SK-N-SH (cell line): ENCODE results near the gene F2. TPM values are rescaled to one million over a fixed set of nuclear protein-coding genes. Genes with fewer than 3 reads are reported as not detected.

ENCODE experiments used
- CTCF ChIA-PET: fragments of 300-600, 350-600 bp; formaldehyde crosslinking; extraction: SDS; loops from one replicate; lab custom pipeline; 2021; lab: Yijun Ruan, JAX
- POLR2A ChIA-PET: fragments of 350-600 bp; sonication (Branson Sonifier 250); formaldehyde crosslinking; extraction: SDS; loops from one replicate; lab custom pipeline; 2020; ENCODE audit warnings: antibody characterized with exemption, inconsistent platforms; lab: Yijun Ruan, JAX
- DNase-seq: peaks from one replicate; pipeline ENCODE4 v3.0.0; 2012
- H2AFZ ChIP-seq: fragments of 200-600 bp; sonication (generic); 2 replicates; pipeline ENCODE4 v1.8.1; 2016; ENCODE audit warnings: antibody characterized with exemption, mild to moderate bottlenecking, low read depth
- H3F3A ChIP-seq: fragments of 200-600 bp; sonication (generic); replicated peaks from 2 replicates; pipeline ENCODE3; 2016; ENCODE audit warnings: antibody characterized with exemption, mild to moderate bottlenecking; ENCODE audit not compliant: insufficient read depth
- H3K27ac ChIP-seq, 2 experiments: fragments of 200-500 bp in 1 of 2; fragments of 200-600 bp in 1 of 2; sonication (Bioruptor generic) in 1 of 2; sonication (generic), shearing (Covaris generic) in 1 of 2; 2 replicates each; pipeline versions ENCODE4 v1.5.1 to v1.6.1; 2014 to 2016; ENCODE audit warnings: low read depth in 2 of 2, inconsistent platforms in 1 of 2, low read length in 1 of 2, mild to moderate bottlenecking in 1 of 2, mixed read lengths in 1 of 2
- H3K27me3 ChIP-seq: fragments of 200-600 bp; sonication (generic), shearing (Covaris generic); 2 replicates; pipeline ENCODE4 v1.6.1; 2016; ENCODE audit warnings: mixed run types; ENCODE audit not compliant: insufficient read depth
- H3K36me3 ChIP-seq, 2 experiments: fragments of 200-500 bp in 1 of 2; fragments of 200-600 bp in 1 of 2; sonication (Bioruptor generic) in 1 of 2; sonication (generic) in 1 of 2; replicated peaks in 1 of 2; 2 replicates each; pipeline versions ENCODE3 to v1.5.1; 2014 to 2016; ENCODE audit warnings: low read length in 1 of 2, mild to moderate bottlenecking in 1 of 2; ENCODE audit not compliant: insufficient read depth in 2 of 2, control insufficient read depth in 1 of 2
- H3K4me1 ChIP-seq, 2 experiments: fragments of 200-500 bp in 1 of 2; fragments of 200-600 bp in 1 of 2; sonication (Bioruptor generic) in 1 of 2; sonication (generic), shearing (Covaris generic) in 1 of 2; 2 replicates each; pipeline versions ENCODE4 v1.5.1 to v1.6.1; 2014 to 2016; ENCODE audit warnings: low read depth in 1 of 2, low read length in 1 of 2, mixed run types in 1 of 2; ENCODE audit not compliant: insufficient read depth in 2 of 2, control insufficient read depth in 1 of 2
- H3K4me2 ChIP-seq: fragments of 200-600 bp; sonication (generic), shearing (Covaris generic); 2 replicates; pipeline ENCODE4 v1.6.1; 2017; ENCODE audit warnings: mixed run types
- H3K4me3 ChIP-seq, 2 experiments: fragments of 200-500 bp in 1 of 2; fragments of 200-600 bp in 1 of 2; sonication (Bioruptor generic) in 1 of 2; sonication (generic), shearing (Covaris generic) in 1 of 2; 2 replicates each; pipeline versions ENCODE4 v1.5.1 to v1.8.1; 2014 to 2016; ENCODE audit warnings: low read depth in 2 of 2, inconsistent platforms in 1 of 2, low read length in 1 of 2, mild to moderate bottlenecking in 1 of 2, mixed read lengths in 1 of 2, moderate library complexity in 1 of 2
- H3K79me2 ChIP-seq: fragments of 200-600 bp; sonication (generic); 2 replicates; pipeline ENCODE4 v1.8.1; 2017; ENCODE audit warnings: mild to moderate bottlenecking; ENCODE audit not compliant: insufficient read depth
- H3K9ac ChIP-seq: fragments of 200-600 bp; sonication (generic); 2 replicates; pipeline ENCODE4 v1.6.1; 2017; ENCODE audit warnings: mixed run types
- H3K9me2 ChIP-seq: fragments of 200-600 bp; sonication (generic); 2 replicates; pipeline ENCODE4 v1.6.1; 2017; ENCODE audit warnings: mixed run types
- H3K9me3 ChIP-seq: fragments of 200-600 bp; sonication (generic); 2 replicates; pipeline ENCODE4 v1.6.1; 2017; ENCODE audit warnings: mixed run types, mild to moderate bottlenecking, moderate library complexity
- H4K20me1 ChIP-seq: fragments of 200-600 bp; sonication (generic); 2 replicates; pipeline ENCODE4 v1.6.1; 2017; ENCODE audit warnings: mild to moderate bottlenecking, mixed run types; ENCODE audit not compliant: insufficient read depth
- ELF1 ChIP-seq: IDR thresholded peaks from 2 replicates; pipeline ENCODE4 v1.4.0; 2012
- FOSL2 ChIP-seq: IDR thresholded peaks from 2 replicates; pipeline ENCODE4 v1.4.0; 2012; ENCODE audit warnings: low read depth, mild to moderate bottlenecking, moderate library complexity, borderline replicate concordance
- GATA2 ChIP-seq: sonication (generic); formaldehyde crosslinking; IDR thresholded peaks from 2 replicates; pipeline ENCODE4 v1.5.0; 2020; ENCODE audit warnings: mild to moderate bottlenecking, missing genetic modification reagents
- MEF2A ChIP-seq: IDR thresholded peaks from 2 replicates; pipeline ENCODE4 v1.4.0; 2012; ENCODE audit warnings: low read depth, borderline replicate concordance
- NRF1 ChIP-seq: IDR thresholded peaks from 2 replicates; pipeline ENCODE4 v1.6.1; 2012; ENCODE audit warnings: low read depth, mild to moderate bottlenecking, low read length
- PBX3 ChIP-seq: IDR thresholded peaks from 2 replicates; pipeline ENCODE4; 2012
- RCOR1 ChIP-seq: fragments of 150-350 bp; IDR thresholded peaks from 2 replicates; pipeline ENCODE4 v1.6.1; 2017; ENCODE audit warnings: antibody characterized with exemption, low read length
- SIN3A ChIP-seq: IDR thresholded peaks from 2 replicates; pipeline ENCODE4 v1.6.1; 2012; ENCODE audit warnings: low read depth, mild to moderate bottlenecking, low read length, moderate library complexity, borderline replicate concordance
- TAF1 ChIP-seq: IDR thresholded peaks from 2 replicates; pipeline ENCODE4 v1.6.1; 2012; ENCODE audit warnings: low read depth, mild to moderate bottlenecking, low read length, moderate library complexity, borderline replicate concordance
- TCF12 ChIP-seq: IDR thresholded peaks from 2 replicates; pipeline ENCODE4 v1.4.0; 2012
- TEAD4 ChIP-seq: IDR thresholded peaks from 2 replicates; pipeline ENCODE4 v1.4.0; 2012; ENCODE audit warnings: mild to moderate bottlenecking, borderline replicate concordance; ENCODE audit not compliant: insufficient read depth
- USF1 ChIP-seq: IDR thresholded peaks from 2 replicates; pipeline ENCODE4 v1.4.0; 2012; ENCODE audit warnings: low read depth, borderline replicate concordance
- WGBS: methylation state at CpG from one replicate; pipeline ENCODE4 v1.1.6; 2017; ENCODE audit warnings: low lambda C conversion rate; 5-methylcytosine and 5-hydroxymethylcytosine counted together
- polyA plus RNA-seq, 3 experiments: library from polyadenylated mRNA; depleted of rRNA; stranded (reverse); fragments of >200 nt; gene quantifications; 2 replicates each; pipeline ENCODE4 v1.2.3, GENCODE V29; 2012
- TF ChIP-seq, protein P1 (sequence below): IDR thresholded peaks from 2 replicates; pipeline ENCODE4 v1.6.1; 2012; ENCODE audit warnings: mild to moderate bottlenecking, low read depth, low read length, moderate library complexity
- TF ChIP-seq, protein P2 (sequence below): fragments of 150-350 bp; IDR thresholded peaks from 2 replicates; pipeline ENCODE4 v1.6.1; 2016; ENCODE audit warnings: mild to moderate bottlenecking, low read depth, low read length

F2 gene
- polyA plus RNA-seq, 1 of the 3 experiments (the other 2 are of a cell fraction) = 0.07 TPM

DNA sequence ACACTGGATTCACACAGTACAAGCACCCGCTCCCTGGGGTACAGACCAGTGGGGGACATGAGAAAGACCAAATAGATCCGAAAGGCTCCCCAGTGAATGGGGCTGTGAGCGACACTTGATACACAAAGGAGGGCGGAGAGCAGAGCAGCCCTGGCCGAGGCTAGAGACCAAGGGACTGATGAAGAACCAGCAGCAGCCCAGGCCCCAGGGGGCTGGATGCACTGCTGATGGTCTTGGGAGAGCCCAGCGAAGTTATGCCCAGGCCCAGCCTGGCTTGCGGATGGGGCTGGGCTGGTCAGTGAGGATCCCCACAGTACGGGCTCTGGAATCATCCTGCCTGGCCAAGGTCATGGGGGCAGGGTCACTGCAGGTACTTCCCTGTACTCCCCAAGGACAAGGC is 41.8 kb upstream of the F2 start (continued):
- TF ChIP-seq SIN3A (no peak), NRF1 (no peak), GATA2 (CRISPR knock-in tag) (no peak)

- Histone ChIP-seq H3K9me3 (no peaks in the 10 kb centered on the region), H4K20me1 (no peaks in the 10 kb centered on the region), H3K27me3 (no peaks in the 10 kb centered on the region), H3K4me3 (no peak overlapping the region), H3K9ac (no peak overlapping the region), H3K4me2 (no peak overlapping the region), H3K27ac (no peak overlapping the region), H3K9me2 (no peaks in the 10 kb centered on the region), H3F3A (peaks cover 4% of the 10 kb centered on the region), H3K4me1 (peaks cover 0 to 15% of the 10 kb centered on the region in 2 experiments; a peak in 1 of 4 replicates), H2AFZ (no peak overlapping the region), H3K79me2 (no peaks in the 10 kb centered on the region; the same call in 1 of the 2 replicates), H3K36me3 (peaks cover 9 to 52% of the 10 kb centered on the region in 2 experiments)
- DNase-seq = no peak
- ChIA-PET POLR2A (interaction anchor here (0.9 kb wide), 1 partner anchor 29 kb away, joined by 4 read pairs; no protein-coding TSS in a partner anchor), CTCF (interaction anchor here (0.6 to 1.6 kb wide), 3 partner anchors 9 to 19 kb away, joined by 3 to 4 read pairs (median 3); no protein-coding TSS in a partner anchor)
- TF ChIP-seq RCOR1 (no peak), TEAD4 (no peak), USF1 (no peak), TAF1 (no peak), PBX3 (no peak), ELF1 (no peak), MEF2A (no peak), NRF1 (no peak), TCF12 (no peak), FOSL2 (no peak)
- TF ChIP-seq, protein P1, sequence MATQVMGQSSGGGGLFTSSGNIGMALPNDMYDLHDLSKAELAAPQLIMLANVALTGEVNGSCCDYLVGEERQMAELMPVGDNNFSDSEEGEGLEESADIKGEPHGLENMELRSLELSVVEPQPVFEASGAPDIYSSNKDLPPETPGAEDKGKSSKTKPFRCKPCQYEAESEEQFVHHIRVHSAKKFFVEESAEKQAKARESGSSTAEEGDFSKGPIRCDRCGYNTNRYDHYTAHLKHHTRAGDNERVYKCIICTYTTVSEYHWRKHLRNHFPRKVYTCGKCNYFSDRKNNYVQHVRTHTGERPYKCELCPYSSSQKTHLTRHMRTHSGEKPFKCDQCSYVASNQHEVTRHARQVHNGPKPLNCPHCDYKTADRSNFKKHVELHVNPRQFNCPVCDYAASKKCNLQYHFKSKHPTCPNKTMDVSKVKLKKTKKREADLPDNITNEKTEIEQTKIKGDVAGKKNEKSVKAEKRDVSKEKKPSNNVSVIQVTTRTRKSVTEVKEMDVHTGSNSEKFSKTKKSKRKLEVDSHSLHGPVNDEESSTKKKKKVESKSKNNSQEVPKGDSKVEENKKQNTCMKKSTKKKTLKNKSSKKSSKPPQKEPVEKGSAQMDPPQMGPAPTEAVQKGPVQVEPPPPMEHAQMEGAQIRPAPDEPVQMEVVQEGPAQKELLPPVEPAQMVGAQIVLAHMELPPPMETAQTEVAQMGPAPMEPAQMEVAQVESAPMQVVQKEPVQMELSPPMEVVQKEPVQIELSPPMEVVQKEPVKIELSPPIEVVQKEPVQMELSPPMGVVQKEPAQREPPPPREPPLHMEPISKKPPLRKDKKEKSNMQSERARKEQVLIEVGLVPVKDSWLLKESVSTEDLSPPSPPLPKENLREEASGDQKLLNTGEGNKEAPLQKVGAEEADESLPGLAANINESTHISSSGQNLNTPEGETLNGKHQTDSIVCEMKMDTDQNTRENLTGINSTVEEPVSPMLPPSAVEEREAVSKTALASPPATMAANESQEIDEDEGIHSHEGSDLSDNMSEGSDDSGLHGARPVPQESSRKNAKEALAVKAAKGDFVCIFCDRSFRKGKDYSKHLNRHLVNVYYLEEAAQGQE = no peak
- TF ChIP-seq, protein P2, sequence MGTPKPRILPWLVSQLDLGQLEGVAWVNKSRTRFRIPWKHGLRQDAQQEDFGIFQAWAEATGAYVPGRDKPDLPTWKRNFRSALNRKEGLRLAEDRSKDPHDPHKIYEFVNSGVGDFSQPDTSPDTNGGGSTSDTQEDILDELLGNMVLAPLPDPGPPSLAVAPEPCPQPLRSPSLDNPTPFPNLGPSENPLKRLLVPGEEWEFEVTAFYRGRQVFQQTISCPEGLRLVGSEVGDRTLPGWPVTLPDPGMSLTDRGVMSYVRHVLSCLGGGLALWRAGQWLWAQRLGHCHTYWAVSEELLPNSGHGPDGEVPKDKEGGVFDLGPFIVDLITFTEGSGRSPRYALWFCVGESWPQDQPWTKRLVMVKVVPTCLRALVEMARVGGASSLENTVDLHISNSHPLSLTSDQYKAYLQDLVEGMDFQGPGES = no peak
- WGBS = 82% methylated on average over 8 of the region's 10 CpGs
Observed at GRCh38 chr11:46677991-46678740, 40.8 kb upstream of the F2 start.
